DOHH2 (cell line): ENCODE results near the gene DCAF10.

Experiments used
- H3F3A ChIP-seq: fragments of 200-600 bp; sonication (generic), shearing (Covaris generic); 2 replicates; pipeline ENCODE4 v1.6.0; 2016; ENCODE audit warnings: antibody characterized with exemption, mild to moderate bottlenecking; ENCODE audit not compliant: control insufficient read depth, insufficient read depth
- H3K27ac ChIP-seq: fragments of 200-600 bp; sonication (generic); 2 replicates; pipeline ENCODE4 v1.5.1; 2014; ENCODE audit warnings: low read depth, mild to moderate bottlenecking, low read length, moderate library complexity
- H3K27me3 ChIP-seq: fragments of 200-600 bp; sonication (generic); 2 replicates; pipeline ENCODE4 v1.6.1; 2014; ENCODE audit warnings: mild to moderate bottlenecking, low read length, mixed read lengths; ENCODE audit not compliant: control insufficient read depth
- H3K36me3 ChIP-seq: fragments of 200-600 bp; sonication (generic); 2 replicates; pipeline ENCODE4 v1.6.1; 2014; ENCODE audit warnings: mild to moderate bottlenecking, low read length, moderate library complexity, mixed read lengths; ENCODE audit not compliant: control insufficient read depth
- H3K4me1 ChIP-seq: fragments of 200-600 bp; sonication (generic); 2 replicates; pipeline ENCODE4 v1.6.1; 2014; ENCODE audit warnings: mild to moderate bottlenecking, low read length, mixed read lengths; ENCODE audit not compliant: control insufficient read depth
- H3K4me2 ChIP-seq: fragments of 200-600 bp; sonication (generic); 2 replicates; pipeline ENCODE4 v1.6.0; 2014; ENCODE audit warnings: mild to moderate bottlenecking, low read length, moderate library complexity
- H3K4me3 ChIP-seq: fragments of 200-600 bp; sonication (generic); 2 replicates; pipeline ENCODE4 v1.5.1; 2014; ENCODE audit warnings: mild to moderate bottlenecking, low read length, mixed read lengths
- H3K79me2 ChIP-seq: fragments of 200-600 bp; sonication (generic); 2 replicates; pipeline ENCODE4 v1.6.1; 2014; ENCODE audit warnings: mild to moderate bottlenecking, low read length, mixed read lengths; ENCODE audit not compliant: control insufficient read depth
- H3K9me2 ChIP-seq: fragments of 200-600 bp; sonication (generic); replicated peaks from 2 replicates; pipeline ENCODE4 v1.6.1; 2014; ENCODE audit warnings: mild to moderate bottlenecking, low read length, mixed read lengths; ENCODE audit not compliant: control insufficient read depth
- H3K9me3 ChIP-seq: fragments of 200-600 bp; sonication (generic); 2 replicates; pipeline ENCODE4 v1.6.1; 2014; ENCODE audit warnings: antibody characterized with exemption, low read length, mixed read lengths; ENCODE audit not compliant: control insufficient read depth, insufficient read depth
- H4K20me1 ChIP-seq: fragments of 200-600 bp; sonication (generic); 2 replicates; pipeline ENCODE4 v1.6.0; 2014; ENCODE audit warnings: low read depth, mild to moderate bottlenecking, antibody characterized with exemption, low read length, moderate library complexity; ENCODE audit not compliant: control insufficient read depth, insufficient read depth
- EZH2phosphoT487 ChIP-seq: fragments of 200-600 bp; sonication (generic); IDR thresholded peaks from 2 replicates; pipeline ENCODE4 v1.6.1; 2017; ENCODE audit warnings: borderline replicate concordance, mild to moderate bottlenecking, antibody characterized with exemption, low read length, moderate library complexity, mixed read lengths
- TF ChIP-seq, protein P1 (sequence below): fragments of 200-600 bp; sonication (generic); IDR thresholded peaks from one replicate; pipeline ENCODE4 v1.5.1; 2014; ENCODE audit warnings: antibody characterized with exemption, mild to moderate bottlenecking, low read depth, low read length; ENCODE audit not compliant: poor library complexity, severe bottlenecking

The DCAF10 gene

GRCh38 chr9:37913480-37914153 is 113.0 kb downstream of the DCAF10 start:
- Histone ChIP-seq H3K9me3 (no peaks in the 10 kb centered on the region), H3K4me3 (no peak overlapping the region), H3K27ac (no peak overlapping the region), H3K79me2 (no peaks in the 10 kb centered on the region), H3F3A (no peaks in the 10 kb centered on the region), H3K4me2 (no peak overlapping the region), H3K36me3 (no peaks in the 10 kb centered on the region), H3K4me1 (no peaks in the 10 kb centered on the region), H3K9me2 (no peaks in the 10 kb centered on the region), H4K20me1 (no peaks in the 10 kb centered on the region), H3K27me3 (no peaks in the 10 kb centered on the region)
- TF ChIP-seq, protein P1, sequence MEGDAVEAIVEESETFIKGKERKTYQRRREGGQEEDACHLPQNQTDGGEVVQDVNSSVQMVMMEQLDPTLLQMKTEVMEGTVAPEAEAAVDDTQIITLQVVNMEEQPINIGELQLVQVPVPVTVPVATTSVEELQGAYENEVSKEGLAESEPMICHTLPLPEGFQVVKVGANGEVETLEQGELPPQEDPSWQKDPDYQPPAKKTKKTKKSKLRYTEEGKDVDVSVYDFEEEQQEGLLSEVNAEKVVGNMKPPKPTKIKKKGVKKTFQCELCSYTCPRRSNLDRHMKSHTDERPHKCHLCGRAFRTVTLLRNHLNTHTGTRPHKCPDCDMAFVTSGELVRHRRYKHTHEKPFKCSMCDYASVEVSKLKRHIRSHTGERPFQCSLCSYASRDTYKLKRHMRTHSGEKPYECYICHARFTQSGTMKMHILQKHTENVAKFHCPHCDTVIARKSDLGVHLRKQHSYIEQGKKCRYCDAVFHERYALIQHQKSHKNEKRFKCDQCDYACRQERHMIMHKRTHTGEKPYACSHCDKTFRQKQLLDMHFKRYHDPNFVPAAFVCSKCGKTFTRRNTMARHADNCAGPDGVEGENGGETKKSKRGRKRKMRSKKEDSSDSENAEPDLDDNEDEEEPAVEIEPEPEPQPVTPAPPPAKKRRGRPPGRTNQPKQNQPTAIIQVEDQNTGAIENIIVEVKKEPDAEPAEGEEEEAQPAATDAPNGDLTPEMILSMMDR = peak; percentile 98
- no peak for TF ChIP-seq EZH2phosphoT487

DNA sequence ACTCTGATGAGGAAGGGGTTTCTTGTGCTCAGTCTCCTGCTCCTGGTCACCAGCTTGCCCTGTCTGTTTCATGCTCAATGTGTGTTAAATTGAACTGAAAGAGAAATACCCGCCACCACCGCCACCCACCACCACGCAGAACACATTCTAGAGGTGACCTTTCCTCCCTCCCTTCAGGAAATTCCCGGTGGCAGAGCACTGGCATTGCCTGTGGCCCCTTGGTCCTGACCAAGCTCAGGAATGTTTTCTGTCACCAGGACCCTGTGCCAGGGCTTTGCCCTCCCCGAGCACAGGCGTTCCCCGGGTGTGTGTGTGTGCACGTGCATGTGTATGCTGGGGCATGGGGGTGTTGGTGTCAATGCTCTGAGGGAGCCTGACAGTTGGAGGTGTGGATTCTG is 113.6 kb downstream of the DCAF10 start:
- no peak overlapping the region for H3K4me2 ChIP-seq
- H3K4me1 ChIP-seq = no peaks in the 10 kb centered on the region
- H3K36me3 ChIP-seq = no peaks in the 10 kb centered on the region
- H4K20me1 ChIP-seq = no peaks in the 10 kb centered on the region
- H3K9me2 ChIP-seq = no peaks in the 10 kb centered on the region
- H3F3A ChIP-seq = no peaks in the 10 kb centered on the region
- H3K9me3 ChIP-seq = no peaks in the 10 kb centered on the region
- no peaks in the 10 kb centered on the region for H3K79me2 ChIP-seq
- no peak overlapping the region for H3K4me3 ChIP-seq
- no peaks in the 10 kb centered on the region for H3K27me3 ChIP-seq
- TF ChIP-seq, protein P1 = no peak
- TF ChIP-seq EZH2phosphoT487 = no peak
- H3K27ac ChIP-seq = no peak overlapping the region

- H3K36me3 ChIP-seq = no peaks in the 10 kb centered on the region
- H3K27me3 ChIP-seq = no peaks in the 10 kb centered on the region
- H3K4me2 ChIP-seq = no peak overlapping the region
- H3F3A ChIP-seq = no peaks in the 10 kb centered on the region
- H3K27ac ChIP-seq = no peak overlapping the region
- no peaks in the 10 kb centered on the region for H3K4me1 ChIP-seq
- no peaks in the 10 kb centered on the region for H3K9me3 ChIP-seq
- TF ChIP-seq, protein P1 = no peak
- TF ChIP-seq EZH2phosphoT487 = no peak
- no peak overlapping the region for H3K4me3 ChIP-seq
- no peaks in the 10 kb centered on the region for H3K79me2 ChIP-seq
- no peaks in the 10 kb centered on the region for H3K9me2 ChIP-seq
- no peaks in the 10 kb centered on the region; the same call in 1 of the 2 replicates for H4K20me1 ChIP-seq
These were observed 114.2 kb downstream of the DCAF10 start for GRCh38 chr9:37914701-37915358.
